IPS-18c (cell line): ENCODE data around the gene PTTG1IP.

Experiments
- H3K4me3 ChIP-seq: 2 replicates; pipeline ENCODE4 v1.7.0; 2013; ENCODE audit warnings: low read depth, mild to moderate bottlenecking, low read length, moderate library complexity; ENCODE audit not compliant: insufficient read depth
- H3K9me3 ChIP-seq: one replicate; pipeline ENCODE4 v1.6.1; 2013; ENCODE audit warnings: mild to moderate bottlenecking, low read length, moderate library complexity; ENCODE audit not compliant: control insufficient read depth, insufficient read depth

PTTG1IP gene

GRCh38 chr21:44900559-44901251 is 27.2 kb upstream of the PTTG1IP start:
- Histone ChIP-seq H3K4me3 (no peak overlapping the region), H3K9me3 (no peaks in the 10 kb centered on the region)

DNA sequence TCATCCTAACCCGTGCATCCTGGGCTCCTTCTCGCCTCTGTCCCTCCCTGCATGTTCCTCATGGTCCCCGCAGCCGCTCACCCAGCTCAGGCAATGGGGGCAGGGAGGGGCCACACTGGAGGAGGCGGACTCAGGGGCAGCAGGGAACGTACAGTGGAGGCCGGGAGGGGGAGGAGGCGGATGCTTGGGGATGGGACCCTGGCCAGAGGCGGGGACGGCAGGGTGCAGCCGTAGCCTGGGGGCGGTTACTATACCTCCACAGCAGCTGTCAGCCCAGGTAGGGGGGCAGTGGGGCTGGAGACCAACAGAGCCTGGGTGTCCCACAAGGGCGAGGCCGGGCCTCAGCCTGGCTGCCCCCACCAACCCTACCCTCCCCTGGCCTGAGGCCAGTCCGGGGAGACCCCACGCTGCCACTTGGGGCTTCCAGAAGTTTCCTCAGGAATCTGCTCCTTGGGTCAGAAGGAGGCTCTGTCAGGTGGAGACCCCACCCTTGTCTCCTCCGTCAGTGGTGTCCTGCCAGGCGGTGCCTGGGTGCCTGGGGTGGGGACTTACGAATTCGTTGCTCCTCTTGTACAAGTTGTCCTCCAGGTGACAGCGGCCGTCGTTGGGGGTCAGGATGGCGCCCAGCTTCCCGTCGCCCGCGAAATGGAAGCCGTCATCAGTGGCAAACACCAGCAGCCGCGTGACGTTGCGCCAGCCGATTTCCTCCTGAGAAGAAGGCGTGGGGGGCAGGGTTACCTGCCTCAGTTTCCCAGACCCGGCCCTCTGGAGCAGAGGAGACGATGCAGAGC is 26.5 kb upstream of the PTTG1IP start:
- H3K9me3 ChIP-seq, result no peaks in the 10 kb centered on the region
- H3K4me3 ChIP-seq, result no peak overlapping the region

GRCh38 chr21:44898851-44899767 is 25.6 kb upstream of the PTTG1IP start:
- H3K4me3 ChIP-seq, result no peak overlapping the region

GRCh38 chr21:44898011-44898488 is 24.6 kb upstream of the PTTG1IP start:
- Histone ChIP-seq H3K9me3 (no peaks in the 10 kb centered on the region), H3K4me3 (no peak overlapping the region; the same call in 1 of the 2 replicates)

More at GRCh38 chr21:44898851-44899767, 25.6 kb upstream of the PTTG1IP start:
- no peaks in the 10 kb centered on the region for H3K9me3 ChIP-seq

- H3K4me3 ChIP-seq, result no peak overlapping the region; the same call in 1 of the 2 replicates
- no peaks in the 10 kb centered on the region for H3K9me3 ChIP-seq
These were observed 24.0 kb upstream of the PTTG1IP start for GRCh38 chr21:44897326-44898010.

- Histone ChIP-seq H3K4me3 (no peak overlapping the region), H3K9me3 (no peaks in the 10 kb centered on the region)
These were observed 23.2 kb upstream of the PTTG1IP start for GRCh38 chr21:44896561-44897286.

DNA sequence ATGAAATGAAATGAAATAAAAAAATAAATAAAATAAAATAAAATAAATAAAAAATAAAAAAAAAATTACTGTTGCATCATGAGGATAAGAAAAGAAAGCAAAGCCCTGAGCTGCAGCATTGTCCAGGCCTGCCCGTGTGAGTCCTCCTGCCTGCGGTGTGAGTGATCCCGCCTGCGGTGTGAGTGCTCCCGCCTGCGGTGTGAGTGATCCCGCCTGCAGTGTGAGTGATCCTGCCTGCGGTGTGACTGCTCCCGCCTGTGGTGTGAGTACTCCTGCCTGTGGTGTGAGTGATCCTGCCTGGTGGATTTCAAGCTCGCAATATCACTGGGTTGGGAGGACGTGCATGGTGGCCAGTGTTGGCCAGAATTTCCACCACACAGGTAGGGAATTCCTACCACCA is 22.4 kb upstream of the PTTG1IP start:
- no peaks in the 10 kb centered on the region for H3K9me3 ChIP-seq
- H3K4me3 ChIP-seq, result no peak overlapping the region

GRCh38 chr21:44894687-44895302 is 21.3 kb upstream of the PTTG1IP start:
- Histone ChIP-seq H3K4me3 (no peak overlapping the region), H3K9me3 (no peaks in the 10 kb centered on the region)

DNA sequence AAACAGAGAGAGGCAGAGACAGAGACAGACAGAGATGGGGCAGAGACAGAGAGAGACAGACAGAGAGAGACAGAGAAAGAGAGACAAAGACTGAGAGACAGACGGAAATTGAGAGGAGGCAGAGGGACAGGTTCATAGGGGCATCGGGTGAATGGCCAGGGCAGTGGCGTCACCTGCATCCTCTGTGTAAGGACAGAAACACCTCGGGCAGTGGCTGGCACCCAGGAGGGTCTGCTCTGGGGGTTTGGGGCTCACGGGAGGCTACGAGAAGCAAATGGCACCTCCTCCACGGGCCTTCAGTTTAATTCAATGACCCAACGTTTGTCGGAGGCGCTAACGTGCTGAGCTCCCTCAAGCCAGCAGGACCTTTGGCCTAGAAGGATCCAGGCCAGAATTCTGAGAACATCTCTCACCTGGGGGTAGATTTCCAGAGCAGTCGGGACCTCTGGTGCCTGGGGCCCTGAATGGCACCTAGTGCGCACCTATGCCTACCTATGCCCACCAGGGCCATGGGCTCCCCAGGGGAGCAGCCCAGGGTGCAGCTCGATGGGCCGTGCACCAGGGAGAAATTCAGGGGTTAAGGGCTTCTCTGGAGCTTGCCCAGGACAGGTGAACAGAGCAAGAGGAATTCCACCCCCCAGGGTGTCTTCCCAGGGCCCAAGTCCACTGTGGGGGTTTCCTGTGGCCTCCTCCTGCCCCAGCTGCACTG is 20.6 kb upstream of the PTTG1IP start:
- no peaks in the 10 kb centered on the region for H3K9me3 ChIP-seq
- no peak overlapping the region for H3K4me3 ChIP-seq

DNA sequence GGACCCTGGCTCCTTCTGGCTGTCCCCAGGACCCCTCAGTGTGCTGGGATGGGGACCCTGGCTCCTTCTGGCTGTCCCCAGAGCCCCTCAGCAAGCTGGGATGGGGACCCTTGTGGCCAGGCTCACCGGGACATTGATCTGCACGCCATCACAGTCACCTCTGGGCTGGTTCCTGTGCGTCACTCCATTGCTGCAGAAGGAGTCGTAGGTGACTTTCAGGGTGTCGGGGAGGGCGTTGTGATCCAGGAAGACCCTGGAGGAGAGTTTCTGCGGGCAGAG is 19.7 kb upstream of the PTTG1IP start:
- no peak overlapping the region for H3K4me3 ChIP-seq
- H3K9me3 ChIP-seq, result no peaks in the 10 kb centered on the region

DNA sequence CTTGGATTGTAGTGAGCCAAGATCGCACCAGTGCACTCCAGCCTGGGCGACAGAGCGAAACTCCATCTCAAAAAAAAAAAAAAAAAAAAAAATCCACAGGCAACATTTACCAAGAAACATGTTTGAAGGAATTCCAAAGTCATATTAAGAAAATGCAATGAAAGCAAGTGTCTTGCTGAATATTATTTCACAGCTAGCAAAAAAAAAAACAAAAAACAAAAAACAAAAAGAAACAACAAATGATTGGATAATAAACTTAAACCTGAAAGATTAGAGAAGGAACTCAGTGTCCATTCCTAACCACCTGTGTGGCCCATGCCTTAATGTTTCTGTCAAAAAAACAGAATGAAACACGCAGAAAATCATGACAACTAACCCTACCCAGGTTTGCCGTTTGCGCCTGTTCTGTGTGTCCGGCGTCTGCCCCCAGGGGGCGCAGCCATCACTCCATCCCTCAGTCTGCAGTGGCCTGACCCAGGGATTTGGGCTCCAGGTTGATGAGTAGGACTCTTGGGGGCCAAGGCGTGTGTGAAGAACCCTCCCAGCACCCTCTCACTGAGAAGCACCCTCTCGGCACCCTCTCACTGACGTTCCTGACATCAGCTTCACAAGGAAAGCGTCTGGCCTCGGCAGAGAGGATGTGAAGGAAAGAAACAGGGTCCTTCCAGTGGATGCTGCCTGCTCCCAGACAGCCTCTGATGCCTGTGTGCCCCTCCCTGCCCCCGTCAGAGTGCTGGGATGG is 19.2 kb upstream of the PTTG1IP start:
- Histone ChIP-seq H3K4me3 (no peak overlapping the region), H3K9me3 (no peaks in the 10 kb centered on the region)

DNA sequence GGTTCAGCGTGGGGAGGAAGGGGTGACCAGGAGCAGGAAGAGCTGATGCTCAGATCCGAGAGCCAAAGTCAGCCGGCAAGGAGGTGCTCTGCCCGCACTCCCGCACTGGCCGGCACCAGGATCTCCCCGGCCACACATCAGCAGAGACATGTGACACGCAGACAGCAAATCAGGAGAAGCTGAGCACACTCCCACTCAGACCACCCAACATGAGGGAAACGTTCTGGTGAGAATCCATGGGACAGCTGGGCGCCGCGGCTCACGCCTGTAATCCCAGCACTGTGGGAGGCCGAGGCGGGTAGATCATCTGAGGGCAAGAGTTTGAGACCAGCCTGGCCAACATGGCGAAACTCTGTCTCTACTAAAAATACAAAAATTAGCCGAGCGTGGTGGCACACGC is 18.6 kb upstream of the PTTG1IP start:
- Histone ChIP-seq H3K4me3 (no peak overlapping the region), H3K9me3 (no peaks in the 10 kb centered on the region)

DNA sequence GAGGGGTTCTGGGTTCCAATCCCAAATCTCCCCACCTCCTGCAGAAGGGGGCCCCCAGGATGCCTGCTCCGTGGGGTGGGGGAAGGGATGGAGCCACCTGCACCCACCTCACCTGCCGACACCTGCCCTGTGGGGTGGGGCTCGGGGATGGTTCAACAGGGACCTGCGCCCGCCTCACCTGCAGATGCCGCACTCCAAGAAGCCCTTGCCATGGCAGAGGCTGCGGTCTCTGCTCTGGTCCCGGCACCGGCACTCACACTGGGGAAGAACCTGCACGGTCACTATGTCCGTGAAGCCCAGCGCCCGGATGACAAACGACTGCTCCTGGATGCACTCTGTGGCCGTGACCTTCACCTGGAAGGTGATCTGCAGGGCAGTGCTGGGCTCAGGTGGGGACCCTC is 18.1 kb upstream of the PTTG1IP start:
- no peaks in the 10 kb centered on the region for H3K9me3 ChIP-seq
- no peak overlapping the region for H3K4me3 ChIP-seq

DNA sequence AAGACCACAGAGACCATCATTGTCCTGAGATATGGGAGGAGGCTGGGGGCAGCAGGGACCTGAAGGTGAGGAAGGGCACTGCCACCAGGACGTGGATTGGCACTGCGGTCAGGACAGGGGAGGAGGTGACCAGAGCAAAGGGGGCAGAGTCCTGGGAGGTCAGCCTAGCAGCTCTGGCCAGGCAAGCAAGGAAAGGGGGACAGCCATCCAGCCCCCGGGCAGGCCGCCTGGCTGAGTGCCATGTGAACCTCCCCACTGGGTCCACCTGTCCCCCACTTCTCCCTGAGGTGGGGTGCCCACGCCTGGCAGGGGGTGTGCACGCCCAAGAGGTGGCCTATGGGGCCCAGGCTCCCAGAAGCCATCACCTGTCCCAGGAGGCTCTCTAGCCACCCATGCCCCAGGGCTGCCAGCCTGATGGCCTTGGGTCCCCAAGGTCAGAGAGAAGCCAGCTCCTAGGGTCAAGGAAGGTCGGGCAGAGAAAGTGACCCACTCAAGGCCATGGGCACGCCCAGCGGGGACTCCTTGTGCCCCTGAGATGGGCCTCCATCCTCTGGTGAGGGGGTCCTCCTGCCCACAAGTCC is 17.6 kb upstream of the PTTG1IP start:
- Histone ChIP-seq H3K9me3 (no peaks in the 10 kb centered on the region), H3K4me3 (no peak overlapping the region)
